Body of pancreas (tissue), 4 donors: ENCODE data around the gene TUFT1. TPM values are rescaled to one million over a fixed set of nuclear protein-coding genes. Genes with fewer than 3 reads are reported as not detected.
"Not testable (repeated sequence)": the region's sequence is repeated elsewhere in the genome, so short reads cannot be mapped to it uniquely, and the experiment has no call there.

Experiments used
- ATAC-seq: fragments of 150-250 bp; one replicate; pipeline ENCODE4 v1.9.1; 2016
- DNase-seq, 4 donors: peaks; one replicate each; pipeline ENCODE4 v3.0.0-alpha.2; 2019
- H3K27ac ChIP-seq, 4 donors: fragments of 200-600 bp; sonication (generic); 1 replicate in 3 of 4; 2 replicates in 1 of 4; pipeline versions ENCODE4 v1.5.1 to v1.6.1; 2016 to 2019; ENCODE audit warnings: mild to moderate bottlenecking in 1 of 4, mixed read lengths in 1 of 4, moderate library complexity in 1 of 4
- H3K27me3 ChIP-seq, 2 donors: fragments of 200-600 bp; sonication (generic); one replicate each; pipeline ENCODE4 v1.6.0; 2016; ENCODE audit warnings: mild to moderate bottlenecking in 1 of 2
- H3K36me3 ChIP-seq, 2 donors: fragments of 200-600 bp; sonication (generic); replicated peaks in 1 of 2; 2 replicates each; pipeline ENCODE4 v1.5.1; 2016; ENCODE audit warnings: low read depth in 2 of 2; ENCODE audit not compliant: insufficient read depth in 1 of 2
- H3K4me1 ChIP-seq: fragments of 200-600 bp; sonication (generic); one replicate; pipeline ENCODE4 v1.6.0; 2016
- H3K4me3 ChIP-seq, 2 donors: fragments of 200-600 bp; sonication (generic); 1 replicate in 1 of 2; 2 replicates in 1 of 2; pipeline ENCODE4 v1.5.1; 2016 to 2019
- H3K9me3 ChIP-seq, 3 donors: fragments of 200-600 bp; sonication (generic); 1 replicate in 2 of 3; 2 replicates in 1 of 3; pipeline ENCODE4 v1.5.1; 2016
- CTCF ChIP-seq, 7 experiments: fragments of 450-650 bp in 4 of 7; fragments of 200-600 bp in 3 of 7; sonication (generic) in 3 of 7; IDR thresholded peaks; one replicate each; pipeline ENCODE4 v1.5.1; 2016 to 2019; ENCODE audit warnings: antibody characterized with exemption in 7 of 7
- POLR2A ChIP-seq, 3 donors: fragments of 450-650 bp; IDR thresholded peaks; one replicate each; pipeline ENCODE4 v1.6.1; 2016; ENCODE audit warnings: antibody characterized with exemption in 3 of 3, mild to moderate bottlenecking in 2 of 3
- WGBS, 2 donors: methylation state at CpG; one replicate each; pipeline ENCODE4 v1.1.5; 2017; 5-methylcytosine and 5-hydroxymethylcytosine counted together
- intact Hi-C: fragments of 100-400 bp; cut with DNase I; formaldehyde crosslinking; loops from one replicate; pipeline ENCODE4 v1.15.1; 2023
- total RNA-seq, 2 donors: library from RNA; depleted of rRNA; stranded (reverse); fragments of >200 nt; gene quantifications; one replicate each; pipeline ENCODE4 v1.1.0, GENCODE V29; 2016

The TUFT1 gene
- total RNA-seq, 2 donors from 2014 or later: 10.9 to 17.1 TPM

- DNase-seq (peak; percentile 89 to 95 (median 90)), ATAC-seq (peak; percentile 92)
- Histone ChIP-seq H3K27ac (peak overlapping the region in 1 of 4 donors; percentile 11), H3K27me3 (no peaks in the 10 kb centered on the region), H3K9me3 (no peaks in the 10 kb centered on the region), H3K4me1 (peaks cover 10% of the 10 kb centered on the region), H3K4me3 (no peak overlapping the region), H3K36me3 (no peaks in the 10 kb centered on the region)
- 7 to 8% methylated on average over 12 of the region's 12 CpGs for WGBS, 2 donors
- TF ChIP-seq POLR2A (IDR thresholded peaks at IDR 0.05): no peak
- TF ChIP-seq CTCF (IDR thresholded peaks at IDR 0.05): peak; percentile 62 to 92 (median 88)
- intact Hi-C loops: loop anchor here (10.0 kb wide), 1 partner anchor 141 kb away; no protein-coding TSS in a partner anchor
These were observed 54.1 kb downstream of the TUFT1 start for GRCh38 chr1:151594143-151594625.

- Histone ChIP-seq H3K36me3 (no peaks in the 10 kb centered on the region), H3K4me3 (no peak overlapping the region), H3K4me1 (peaks cover 10% of the 10 kb centered on the region), H3K27ac (peak overlapping the region in 2 of 4 donors; percentile 35 to 38), H3K27me3 (no peaks in the 10 kb centered on the region), H3K9me3 (no peaks in the 10 kb centered on the region)
- TF ChIP-seq POLR2A (IDR thresholded peaks at IDR 0.05) (no peak), CTCF (IDR thresholded peaks at IDR 0.05) (no peak)
- WGBS, 2 donors: 70 to 72% methylated on average over 5 of the region's 5 CpGs
- ATAC-seq (peak; percentile 66), DNase-seq (peak; percentile 34 to 72 (median 69))
- intact Hi-C loops: loop anchor here (10.0 kb wide), 1 partner anchor 138 kb away; no protein-coding TSS in a partner anchor
These were observed 56.3 kb downstream of the TUFT1 start for GRCh38 chr1:151596166-151596953.

GRCh38 chr1:151602550-151602949 lies 62.4 kb downstream of the TUFT1 start:
- intact Hi-C loops, H3K27me3 ChIP-seq, DNase-seq, H3K4me1 ChIP-seq, H3K4me3 ChIP-seq, H3K9me3 ChIP-seq, ATAC-seq, H3K27ac ChIP-seq, H3K36me3 ChIP-seq: not testable (repeated sequence)
- 83 to 84% methylated on average over 5 of the region's 5 CpGs for WGBS, 2 donors

- WGBS, 2 donors: 54 to 59% methylated on average over 2 of the region's 2 CpGs
- no peak for TF ChIP-seq CTCF (IDR thresholded peaks at IDR 0.05)
- no peak for TF ChIP-seq POLR2A (IDR thresholded peaks at IDR 0.05)
- intact Hi-C loops: no loop called here
These were observed 64.2 kb downstream of the TUFT1 start for GRCh38 chr1:151604291-151604690.

GRCh38 chr1:151606384-151606783 lies 66.3 kb downstream of the TUFT1 start:
- TF ChIP-seq POLR2A (IDR thresholded peaks at IDR 0.05) (no peak), CTCF (IDR thresholded peaks at IDR 0.05) (no peak)
- Histone ChIP-seq H3K36me3 (no peaks in the 10 kb centered on the region), H3K9me3 (no peaks in the 10 kb centered on the region), H3K27me3 (no peaks in the 10 kb centered on the region), H3K4me1 (peaks cover 5% of the 10 kb centered on the region), H3K27ac (no peak overlapping the region), H3K4me3 (no peak overlapping the region)
- no peak for ATAC-seq
- DNase-seq: no peak
- intact Hi-C loops: no loop called here

More at GRCh38 chr1:151604291-151604690, 64.2 kb downstream of the TUFT1 start:
- no peak overlapping the region for H3K4me3 ChIP-seq
- H3K27me3 ChIP-seq: no peaks in the 10 kb centered on the region
- no peaks in the 10 kb centered on the region for H3K36me3 ChIP-seq
- ATAC-seq: no peak
- no peak for DNase-seq
- no peak overlapping the region for H3K27ac ChIP-seq
- no peaks in the 10 kb centered on the region for H3K4me1 ChIP-seq
- no peaks in the 10 kb centered on the region for H3K9me3 ChIP-seq
